Measurements from ENCODE around the gene ACAA1.
"Not testable (repeated sequence)": the region's sequence is repeated elsewhere in the genome, so short reads cannot be mapped to it uniquely, and the experiment has no call there.

DNA sequence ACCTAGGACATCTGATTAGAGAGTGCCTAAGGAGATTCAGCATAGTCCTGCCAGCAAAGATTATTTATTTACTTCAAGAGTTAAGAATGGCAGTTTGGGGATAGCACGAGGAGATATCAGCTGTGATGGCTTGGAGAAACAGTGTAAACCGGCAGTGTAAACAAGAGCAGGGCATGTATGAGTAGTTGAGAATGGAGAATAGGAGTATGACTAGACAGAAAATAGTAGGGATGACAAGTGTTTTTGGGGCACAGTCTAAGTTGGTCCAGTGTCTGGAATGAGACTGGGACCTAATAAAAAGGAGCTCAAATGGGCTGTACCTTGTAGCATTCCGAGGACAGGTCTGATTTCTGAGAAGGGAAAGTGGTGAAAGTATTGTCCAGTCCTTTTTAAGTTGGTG, 59.9 kb downstream of the ACAA1 start:
- TF ChIP-seq EZH2phosphoT487 (IDR thresholded peaks at IDR 0.05; ENCODE audit: borderline replicate concordance, low read depth, low read length) = not testable (repeated sequence)
- TF ChIP-seq, protein P1, sequence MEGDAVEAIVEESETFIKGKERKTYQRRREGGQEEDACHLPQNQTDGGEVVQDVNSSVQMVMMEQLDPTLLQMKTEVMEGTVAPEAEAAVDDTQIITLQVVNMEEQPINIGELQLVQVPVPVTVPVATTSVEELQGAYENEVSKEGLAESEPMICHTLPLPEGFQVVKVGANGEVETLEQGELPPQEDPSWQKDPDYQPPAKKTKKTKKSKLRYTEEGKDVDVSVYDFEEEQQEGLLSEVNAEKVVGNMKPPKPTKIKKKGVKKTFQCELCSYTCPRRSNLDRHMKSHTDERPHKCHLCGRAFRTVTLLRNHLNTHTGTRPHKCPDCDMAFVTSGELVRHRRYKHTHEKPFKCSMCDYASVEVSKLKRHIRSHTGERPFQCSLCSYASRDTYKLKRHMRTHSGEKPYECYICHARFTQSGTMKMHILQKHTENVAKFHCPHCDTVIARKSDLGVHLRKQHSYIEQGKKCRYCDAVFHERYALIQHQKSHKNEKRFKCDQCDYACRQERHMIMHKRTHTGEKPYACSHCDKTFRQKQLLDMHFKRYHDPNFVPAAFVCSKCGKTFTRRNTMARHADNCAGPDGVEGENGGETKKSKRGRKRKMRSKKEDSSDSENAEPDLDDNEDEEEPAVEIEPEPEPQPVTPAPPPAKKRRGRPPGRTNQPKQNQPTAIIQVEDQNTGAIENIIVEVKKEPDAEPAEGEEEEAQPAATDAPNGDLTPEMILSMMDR (conservative IDR thresholded peaks at IDR 0.05; ENCODE audit: low read length) = not testable (repeated sequence)

All from OCI-LY7 (cell line).